Measurements from ENCODE around the gene CCNQ.

GRCh38 chrX:153635388-153635787 lies 36.4 kb upstream of the CCNQ start:
- TF ChIP-seq CTCF (conservative IDR thresholded peaks at IDR 0.05 in 1 of 2, IDR thresholded peaks at IDR 0.05 in 1 of 2; ENCODE audit: low read depth in 1 of 2, low read length in 2 of 2) (no peak), EZH2 (IDR thresholded peaks at IDR 0.05; ENCODE audit: low read length, missing control alignments) (no peak)
